Endothelial cell of umbilical vein (primary cell): ENCODE data around the gene EIF4A2. TPM values are rescaled to one million over a fixed set of nuclear protein-coding genes. Genes with fewer than 3 reads are reported as not detected.
A peak's percentile ranks its signal among the peaks of the same experiment; 100 is the strongest.

Source experiments
- BruUV-seq: library from RNA; stranded (reverse); fragments of 400-500 nt; replicated peaks from 2 replicates; lab custom pipeline; 2021; lab: Mats Ljungman, UMichigan
- CTCF ChIA-PET: fragments of 300-600, 350-600 bp; sonication (Branson Sonifier 250); formaldehyde crosslinking; loops from one replicate; lab custom pipeline; 2021; ENCODE audit warnings: antibody characterized with exemption, inconsistent platforms; lab: Charles Lee
- POLR2A ChIA-PET: fragments of 300-600, 350-600 bp; sonication (Branson Sonifier 250); formaldehyde crosslinking; loops from one replicate; lab custom pipeline; 2021; ENCODE audit warnings: antibody characterized with exemption, inconsistent platforms; lab: Charles Lee
- DNase-seq: peaks from one replicate; pipeline ENCODE4 v3.0.0-alpha.2; 2011; ENCODE audit warnings: low read depth, low spot score
- FAIRE-seq: peaks from 2 replicates; lab custom pipeline; 2011; peaks lifted over from hg19 to GRCh38; lab: Jason Lieb, UNC
- H2AFZ ChIP-seq: 2 replicates; pipeline ENCODE4 v1.6.0; 2012; ENCODE audit warnings: low read depth, low read length, control low read depth, inconsistent platforms
- H3K27ac ChIP-seq: 2 replicates; pipeline ENCODE4 v1.5.1; 2011; ENCODE audit warnings: low read depth, mild to moderate bottlenecking, control low read depth, low read length, moderate library complexity; ENCODE audit not compliant: insufficient read depth
- H3K27me3 ChIP-seq, 2 experiments: 2 replicates each; pipeline versions ENCODE4 v1.6.0 to v1.6.1; 2011; ENCODE audit warnings: low read length in 2 of 2, mixed read lengths in 1 of 2; ENCODE audit not compliant: control insufficient read depth in 2 of 2, insufficient read depth in 2 of 2
- H3K36me3 ChIP-seq, 2 experiments: 2 replicates in 1 of 2; 3 replicates in 1 of 2; pipeline ENCODE4 v1.5.1; 2011; ENCODE audit warnings: low read length in 2 of 2, mild to moderate bottlenecking in 1 of 2, moderate library complexity in 1 of 2; ENCODE audit not compliant: control insufficient read depth in 2 of 2, insufficient read depth in 2 of 2; ENCODE audit errors: extremely low read depth in 1 of 2
- H3K4me1 ChIP-seq: 3 replicates; pipeline ENCODE4 v1.5.1; 2011; ENCODE audit warnings: mild to moderate bottlenecking, low read length; ENCODE audit not compliant: control insufficient read depth, insufficient read depth; ENCODE audit errors: extremely low read depth
- H3K4me2 ChIP-seq: 2 replicates; pipeline ENCODE4 v1.6.1; 2011; ENCODE audit warnings: low read length, control low read depth, mixed read lengths; ENCODE audit not compliant: insufficient read depth
- H3K4me3 ChIP-seq, 3 experiments: fragments of 200-600 bp in 1 of 3; sonication (generic), shearing (Covaris generic) in 1 of 3; replicated peaks in 1 of 3; 2 replicates each; pipeline ENCODE4 v1.5.1; 2011 to 2016; ENCODE audit warnings: control low read depth in 3 of 3, low read length in 3 of 3, mild to moderate bottlenecking in 2 of 3, inconsistent platforms in 1 of 3, low read depth in 1 of 3, moderate library complexity in 1 of 3; ENCODE audit not compliant: insufficient read depth in 1 of 3
- H3K79me2 ChIP-seq: 2 replicates; pipeline ENCODE4 v1.6.0; 2012; ENCODE audit warnings: low read length, inconsistent platforms; ENCODE audit not compliant: control insufficient read depth, insufficient read depth
- H3K9ac ChIP-seq: replicated peaks from 2 replicates; pipeline ENCODE3; 2011; ENCODE audit warnings: low read length, control low read depth; ENCODE audit not compliant: insufficient read depth; ENCODE audit errors: extremely low read depth
- H3K9me1 ChIP-seq: replicated peaks from 3 replicates; pipeline ENCODE4 v1.6.0; 2011; ENCODE audit warnings: mild to moderate bottlenecking, low read length; ENCODE audit not compliant: control insufficient read depth, insufficient read depth; ENCODE audit errors: extremely low read depth
- H3K9me3 ChIP-seq: replicated peaks from 2 replicates; pipeline ENCODE4 v1.5.1; 2012; ENCODE audit warnings: low read length, inconsistent platforms; ENCODE audit not compliant: control insufficient read depth, insufficient read depth
- H4K20me1 ChIP-seq: replicated peaks from 2 replicates; pipeline ENCODE3; 2011; ENCODE audit warnings: mild to moderate bottlenecking, low read length; ENCODE audit not compliant: control insufficient read depth, insufficient read depth; ENCODE audit errors: extremely low read depth
- FOS ChIP-seq: IDR thresholded peaks from 2 replicates; pipeline ENCODE4 v1.6.1; 2011; ENCODE audit warnings: mild to moderate bottlenecking, low read length, moderate library complexity, borderline replicate concordance; ENCODE audit not compliant: insufficient read depth
- MAX ChIP-seq: IDR thresholded peaks from 2 replicates; pipeline ENCODE4 v1.6.1; 2011; ENCODE audit not compliant: insufficient read depth, insufficient read length
- MYC ChIP-seq: IDR thresholded peaks from one replicate; pipeline ENCODE4 v1.6.1; 2011; ENCODE audit warnings: mild to moderate bottlenecking, low read depth, low read length
- POLR2A ChIP-seq: IDR thresholded peaks from 2 replicates; pipeline ENCODE4 v1.6.1; 2012; ENCODE audit warnings: low read depth, mild to moderate bottlenecking, control low read depth, low read length
- POLR2AphosphoS5 ChIP-seq: IDR thresholded peaks from 2 replicates; pipeline ENCODE4 v1.6.1; 2012; ENCODE audit warnings: low read depth, mild to moderate bottlenecking, control low read depth, low read length, moderate library complexity; ENCODE audit not compliant: insufficient read depth
- dilution Hi-C: fragments of 300-500 bp; cut with MboI; formaldehyde crosslinking; loops from one replicate; pipeline ENCODE4 v1.15.0; 2019; ENCODE audit warnings: low sequenced_read_pairs; ENCODE audit not compliant: extremely low pct_ligation_motif_present
- intact Hi-C: fragments of 100-400 bp; cut with micrococcal nuclease; formaldehyde crosslinking; loops from one replicate; pipeline ENCODE4 v1.10.0; 2022
- polyA plus RNA-seq, 4 experiments: library from polyadenylated mRNA; depleted of rRNA in 3 of 4; stranded (reverse) in 3 of 4; unstranded in 1 of 4; fragments of >200 nt; gene quantifications; 2 replicates each; pipeline versions ENCODE4 v1.2.1 to v1.2.3, GENCODE V29; 2011 to 2012; ENCODE audit warnings: missing spikeins in 1 of 4
- total RNA-seq: library from RNA; stranded (reverse); gene quantifications from 2 replicates; pipeline ENCODE4 v1.2.3, GENCODE V29; 2021

The EIF4A2 gene
- total and polyA plus RNA-seq, 2 donors (not counting 3 experiments of a cell fraction or from before 2014, with no cell fraction given) = 282 to 401 TPM

DNA sequence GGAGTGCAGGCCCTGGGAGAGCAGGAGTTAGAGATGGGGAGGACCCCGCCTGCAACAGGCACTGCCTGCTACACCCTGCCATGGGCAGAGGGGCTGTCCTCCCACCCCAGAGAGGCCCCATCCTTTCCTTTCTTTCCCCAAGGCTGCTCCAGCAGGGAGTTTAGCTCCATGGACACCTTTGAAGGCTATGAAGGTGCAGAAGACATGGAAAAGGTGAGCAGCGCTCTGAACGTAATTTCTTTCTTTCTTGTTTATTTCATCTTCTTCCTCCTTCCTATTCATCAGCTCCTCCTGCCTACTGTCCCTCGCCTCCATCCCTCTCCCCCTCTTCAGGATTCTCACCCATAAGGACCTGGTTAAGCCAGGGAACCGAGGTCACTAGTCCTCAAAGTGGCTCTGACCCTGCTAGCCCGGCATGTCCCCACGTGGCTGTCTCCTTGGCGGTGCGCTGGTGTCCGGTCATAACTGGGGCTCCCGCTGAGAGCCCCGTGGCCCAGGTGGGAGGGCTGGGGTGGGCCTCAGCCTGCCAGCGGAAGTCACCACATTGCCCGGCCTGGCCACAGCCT is 43.1 kb downstream of the EIF4A2 start:
- Histone ChIP-seq H3K27me3 (peaks cover 25 to 30% of the 10 kb centered on the region in 2 experiments), H3K36me3 (no peaks in the 10 kb centered on the region), H3K79me2 (no peaks in the 10 kb centered on the region), H3K4me1 (peaks cover 8% of the 10 kb centered on the region), H4K20me1 (no peaks in the 10 kb centered on the region), H3K27ac (no peak overlapping the region), H3K4me3 (peak overlapping the region in 2 of 3 experiments; percentile 38 to 69), H3K9ac (no peak overlapping the region), H3K9me1 (no peaks in the 10 kb centered on the region), H3K9me3 (no peaks in the 10 kb centered on the region), H3K4me2 (peak overlapping the region; percentile 71), H2AFZ (no peak overlapping the region)
- BruUV-seq = no TSS peak
- no peak for DNase-seq
- TF ChIP-seq MAX (no peak), POLR2A (no peak), POLR2AphosphoS5 (no peak), FOS (no peak), MYC (no peak)
- CTCF ChIA-PET = interaction anchor here (1.2 kb wide), 1 partner anchor 23 kb away, joined by 12 read pairs; no protein-coding TSS in a partner anchor
- POLR2A ChIA-PET = interaction anchor here (0.5 kb wide), 1 partner anchor 114 kb away, joined by 5 read pairs; no protein-coding TSS in a partner anchor
- intact Hi-C loops (no loop called here), dilution Hi-C loops (no loop called here)
- FAIRE-seq = no peak
